Parathyroid adenoma (tissue), 2 donors: ENCODE results near the gene RHBDD3.

Experiments used
- H2AFZ ChIP-seq: fragments of 300-600 bp; sonication (generic); one replicate; pipeline ENCODE4 v1.7.0; 2017; ENCODE audit warnings: antibody characterized with exemption, mild to moderate bottlenecking
- H3K27ac ChIP-seq: fragments of 300-600 bp; sonication (generic); one replicate; pipeline ENCODE4 v1.7.0; 2017
- H3K27me3 ChIP-seq: fragments of 300-600 bp; sonication (generic); one replicate; pipeline ENCODE4 v1.7.0; 2017; ENCODE audit warnings: low read length; ENCODE audit not compliant: control insufficient read depth, insufficient read depth
- H3K36me3 ChIP-seq: fragments of 300-600 bp; sonication (generic); one replicate; pipeline ENCODE4 v1.7.0; 2017; ENCODE audit warnings: low read length; ENCODE audit not compliant: control insufficient read depth, insufficient read depth
- H3K4me1 ChIP-seq: fragments of 300-600 bp; sonication (generic); one replicate; pipeline ENCODE4 v1.7.0; 2017; ENCODE audit warnings: control low read depth
- H3K4me2 ChIP-seq: fragments of 300-600 bp; sonication (generic); one replicate; pipeline ENCODE4 v1.7.0; 2017; ENCODE audit warnings: low read length
- H3K4me3 ChIP-seq: fragments of 300-600 bp; sonication (generic); one replicate; pipeline ENCODE4 v1.7.0; 2017; ENCODE audit warnings: low read depth, low read length
- H3K79me2 ChIP-seq: fragments of 300-600 bp; sonication (generic); one replicate; pipeline ENCODE4 v1.7.0; 2017; ENCODE audit warnings: control low read depth
- H3K9ac ChIP-seq: fragments of 300-600 bp; sonication (generic); one replicate; pipeline ENCODE4 v1.7.0; 2017; ENCODE audit warnings: mild to moderate bottlenecking
- H3K9me3 ChIP-seq: fragments of 300-600 bp; sonication (generic); one replicate; pipeline ENCODE4 v1.7.0; 2017; ENCODE audit warnings: low read length; ENCODE audit not compliant: control insufficient read depth
- TF ChIP-seq, protein P1 (sequence below): fragments of 300-600 bp; sonication (generic); IDR thresholded peaks from one replicate; pipeline ENCODE4 v1.7.0; 2017; ENCODE audit warnings: antibody characterized with exemption, mild to moderate bottlenecking
- donor health status: primary hyperparathyroidism.

Gene RHBDD3

DNA sequence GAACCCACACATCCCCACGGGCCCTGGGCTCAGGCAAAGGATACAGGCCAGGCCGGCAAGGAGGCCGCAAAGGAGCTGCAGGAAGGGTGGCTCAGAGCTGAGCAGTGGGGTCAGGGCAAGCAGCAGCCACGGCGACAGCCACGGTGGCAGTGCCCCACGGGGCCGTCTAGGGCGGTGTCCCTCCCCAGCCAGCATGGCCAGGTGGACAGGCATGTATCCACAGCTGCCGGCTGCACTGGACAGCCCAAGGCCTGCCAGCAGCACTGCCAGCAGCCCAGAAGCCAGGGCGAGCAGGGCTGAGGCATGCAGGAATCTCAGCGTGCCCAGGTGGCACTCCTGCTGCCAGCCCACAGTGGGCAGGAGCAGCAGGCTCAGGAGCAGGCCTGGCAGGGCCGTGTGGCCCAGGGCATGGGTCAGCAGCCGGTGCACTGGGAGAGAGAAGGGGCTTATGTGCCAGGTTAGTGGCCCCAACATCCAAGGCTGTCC lies 3.9 kb downstream of the RHBDD3 start:
- Histone ChIP-seq H3K27me3 (no peaks in the 10 kb centered on the region), H3K9me3 (no peaks in the 10 kb centered on the region), H3K4me1 (peaks cover 5% of the 10 kb centered on the region), H3K79me2 (peaks cover 6% of the 10 kb centered on the region), H2AFZ (no peak overlapping the region), H3K27ac (no peak overlapping the region), H3K9ac (no peak overlapping the region), H3K4me2 (no peak overlapping the region), H3K4me3 (no peak overlapping the region), H3K36me3 (no peaks in the 10 kb centered on the region)
- TF ChIP-seq, protein P1, sequence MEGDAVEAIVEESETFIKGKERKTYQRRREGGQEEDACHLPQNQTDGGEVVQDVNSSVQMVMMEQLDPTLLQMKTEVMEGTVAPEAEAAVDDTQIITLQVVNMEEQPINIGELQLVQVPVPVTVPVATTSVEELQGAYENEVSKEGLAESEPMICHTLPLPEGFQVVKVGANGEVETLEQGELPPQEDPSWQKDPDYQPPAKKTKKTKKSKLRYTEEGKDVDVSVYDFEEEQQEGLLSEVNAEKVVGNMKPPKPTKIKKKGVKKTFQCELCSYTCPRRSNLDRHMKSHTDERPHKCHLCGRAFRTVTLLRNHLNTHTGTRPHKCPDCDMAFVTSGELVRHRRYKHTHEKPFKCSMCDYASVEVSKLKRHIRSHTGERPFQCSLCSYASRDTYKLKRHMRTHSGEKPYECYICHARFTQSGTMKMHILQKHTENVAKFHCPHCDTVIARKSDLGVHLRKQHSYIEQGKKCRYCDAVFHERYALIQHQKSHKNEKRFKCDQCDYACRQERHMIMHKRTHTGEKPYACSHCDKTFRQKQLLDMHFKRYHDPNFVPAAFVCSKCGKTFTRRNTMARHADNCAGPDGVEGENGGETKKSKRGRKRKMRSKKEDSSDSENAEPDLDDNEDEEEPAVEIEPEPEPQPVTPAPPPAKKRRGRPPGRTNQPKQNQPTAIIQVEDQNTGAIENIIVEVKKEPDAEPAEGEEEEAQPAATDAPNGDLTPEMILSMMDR = no peak

GRCh38 chr22:29260601-29261315 lies 7.0 kb downstream of the RHBDD3 start:
- no peaks in the 10 kb centered on the region for H3K4me1 ChIP-seq
- no peaks in the 10 kb centered on the region for H3K79me2 ChIP-seq
- H3K4me3 ChIP-seq = no peak overlapping the region
- no peak overlapping the region for H3K9ac ChIP-seq
- no peaks in the 10 kb centered on the region for H3K27me3 ChIP-seq
- no peak overlapping the region for H3K4me2 ChIP-seq
- H2AFZ ChIP-seq = no peak overlapping the region
- TF ChIP-seq, protein P1 = no peak
- no peaks in the 10 kb centered on the region for H3K9me3 ChIP-seq
- H3K27ac ChIP-seq = no peak overlapping the region
- no peaks in the 10 kb centered on the region for H3K36me3 ChIP-seq

- H3K9me3 ChIP-seq = no peaks in the 10 kb centered on the region
- H3K27ac ChIP-seq = no peak overlapping the region
- no peak overlapping the region for H3K4me3 ChIP-seq
- no peaks in the 10 kb centered on the region for H3K27me3 ChIP-seq
- no peaks in the 10 kb centered on the region for H3K4me1 ChIP-seq
- no peaks in the 10 kb centered on the region for H3K36me3 ChIP-seq
- TF ChIP-seq, protein P1 = no peak
- H3K79me2 ChIP-seq = no peaks in the 10 kb centered on the region
- H2AFZ ChIP-seq = no peak overlapping the region
- no peak overlapping the region for H3K4me2 ChIP-seq
- no peak overlapping the region for H3K9ac ChIP-seq
These were observed 7.7 kb downstream of the RHBDD3 start for GRCh38 chr22:29260031-29260560.

DNA sequence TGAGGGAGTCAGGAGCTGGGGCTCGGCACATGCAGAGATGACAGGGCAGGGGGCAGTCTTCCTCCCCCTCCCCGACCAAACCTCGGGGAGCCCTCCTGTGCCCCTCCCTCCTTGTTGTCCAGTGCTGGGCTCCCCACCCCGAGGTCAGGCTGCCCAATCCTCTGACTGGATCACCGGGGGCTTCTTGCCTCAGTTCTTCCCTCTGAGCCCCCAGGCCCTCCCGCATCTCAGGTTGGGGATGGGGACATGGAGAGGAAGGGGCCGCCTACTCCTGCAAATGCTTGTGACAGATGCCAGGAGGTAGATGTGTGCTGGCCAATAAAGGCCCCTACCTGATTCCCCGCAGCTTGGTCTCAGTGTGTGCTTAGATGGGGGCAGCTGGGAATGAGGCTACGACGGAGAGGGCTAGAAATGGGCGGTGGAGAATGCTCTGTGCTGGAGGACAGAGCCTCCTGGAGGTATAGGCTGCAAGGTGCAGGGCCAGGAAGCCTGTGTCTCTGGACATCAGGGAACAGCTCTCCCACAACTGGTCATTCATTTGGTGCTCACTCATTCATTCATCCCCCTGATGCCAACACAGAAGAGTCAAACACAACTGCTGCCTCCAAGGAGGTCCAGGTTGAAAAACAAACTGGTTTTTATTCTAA lies 8.4 kb downstream of the RHBDD3 start:
- H3K36me3 ChIP-seq = no peaks in the 10 kb centered on the region
- H3K4me1 ChIP-seq = no peaks in the 10 kb centered on the region

More for the DNA sequence above, 8.4 kb downstream of the RHBDD3 start:
- H3K79me2 ChIP-seq = no peaks in the 10 kb centered on the region
- H3K9ac ChIP-seq = no peak overlapping the region
- H3K27me3 ChIP-seq = no peaks in the 10 kb centered on the region
- no peak overlapping the region for H3K4me2 ChIP-seq
- H2AFZ ChIP-seq = no peak overlapping the region
- H3K4me3 ChIP-seq = no peak overlapping the region
- no peak overlapping the region for H3K27ac ChIP-seq
- no peaks in the 10 kb centered on the region for H3K9me3 ChIP-seq
- TF ChIP-seq, protein P1 = no peak
